HepG2 (cell line): ENCODE measurements around the gene BMERB1. TPM values are rescaled to one million over a fixed set of nuclear protein-coding genes. Genes with fewer than 3 reads are reported as not detected.

ENCODE experiments used
- ATAC-seq: fragments of 200-7000 bp; cut with Tn5 transposase; 3 replicates; pipeline ENCODE4 v1.9.1; 2020; ENCODE audit warnings: mild to moderate bottlenecking, moderate library complexity
- BruUV-seq: library from RNA; stranded (reverse); fragments of 400-500 nt; replicated peaks from 2 replicates; lab custom pipeline; 2021; lab: Mats Ljungman, UMichigan
- CTCF ChIA-PET: fragments of 300-600 bp; formaldehyde crosslinking; extraction: SDS; loops from one replicate; lab custom pipeline; 2021; ENCODE audit warnings: low total read pairs, inconsistent platforms, low intra/inter-chr PET ratio; lab: Yijun Ruan, JAX
- POLR2A ChIA-PET: fragments of 350-600 bp; sonication (Branson Sonifier 250); formaldehyde crosslinking; loops from one replicate; lab custom pipeline; 2020; ENCODE audit warnings: antibody characterized with exemption, inconsistent platforms; lab: Yijun Ruan, JAX
- DNase-seq: peaks from one replicate; pipeline ENCODE4 v3.0.0-alpha.2; 2015; ENCODE audit warnings: low spot score
- FAIRE-seq: peaks from 3 replicates; lab custom pipeline; 2011; peaks lifted over from hg19 to GRCh38; lab: Jason Lieb, UNC
- H2AFZ ChIP-seq: one replicate; pipeline ENCODE4 v1.6.1; 2011; ENCODE audit warnings: low read length, inconsistent platforms
- H3K27ac ChIP-seq: fragments of 300-600 bp; 3 replicates; pipeline ENCODE4 v1.8.0; 2011; ENCODE audit warnings: mixed run types, mild to moderate bottlenecking, mixed read lengths, low read length, inconsistent platforms; ENCODE audit not compliant: insufficient read depth; ENCODE audit errors: extremely low read length
- H3K27me3 ChIP-seq, 2 experiments: fragments of 200-600 bp in 1 of 2; 2 replicates in 1 of 2; 3 replicates in 1 of 2; pipeline versions ENCODE4 v1.6.0 to v1.8.0; 2011; ENCODE audit warnings: low read length in 2 of 2, mild to moderate bottlenecking in 2 of 2, moderate library complexity in 2 of 2, inconsistent platforms in 1 of 2; ENCODE audit not compliant: insufficient read depth in 2 of 2, control insufficient read depth in 1 of 2
- H3K36me3 ChIP-seq, 2 experiments: fragments of 200-600 bp in 1 of 2; replicated peaks in 1 of 2; 2 replicates in 1 of 2; 3 replicates in 1 of 2; pipeline versions ENCODE4 v1.5.1 to v1.8.0; 2011; ENCODE audit warnings: low read length in 2 of 2, inconsistent platforms in 1 of 2; ENCODE audit not compliant: insufficient read depth in 2 of 2, control insufficient read depth in 1 of 2
- H3K4me1 ChIP-seq: 2 replicates; pipeline ENCODE4 v1.5.1; 2012; ENCODE audit warnings: low read length, inconsistent platforms; ENCODE audit not compliant: insufficient read depth
- H3K4me2 ChIP-seq: 2 replicates; pipeline ENCODE4 v1.6.0; 2011; ENCODE audit warnings: low read depth, low read length, inconsistent platforms
- H3K4me3 ChIP-seq, 3 experiments: fragments of 200-600 bp in 1 of 3; sonication (generic), shearing (Covaris generic) in 1 of 3; replicated peaks in 1 of 3; 2 replicates each; pipeline ENCODE4 v1.5.1; 2011 to 2016; ENCODE audit warnings: low read length in 3 of 3, inconsistent platforms in 2 of 3, low read depth in 2 of 3, mild to moderate bottlenecking in 2 of 3, control low read depth in 1 of 3, mixed read lengths in 1 of 3; ENCODE audit not compliant: insufficient read depth in 1 of 3
- H3K79me2 ChIP-seq: one replicate; pipeline ENCODE4 v1.6.1; 2011; ENCODE audit warnings: low read length, inconsistent platforms; ENCODE audit not compliant: insufficient read depth
- H3K9ac ChIP-seq: 2 replicates; pipeline ENCODE4 v1.6.0; 2011; ENCODE audit warnings: mild to moderate bottlenecking, low read depth, low read length, inconsistent platforms; ENCODE audit not compliant: insufficient read depth
- H3K9me3 ChIP-seq: 2 replicates; pipeline ENCODE4 v1.5.1; 2012; ENCODE audit warnings: mild to moderate bottlenecking, low read length
- H4K20me1 ChIP-seq: 2 replicates; pipeline ENCODE4 v1.6.0; 2011; ENCODE audit warnings: inconsistent platforms, mild to moderate bottlenecking, low read length, moderate library complexity; ENCODE audit not compliant: insufficient read depth
- MAFF ChIP-seq: IDR thresholded peaks from 2 replicates; pipeline ENCODE4 v1.6.1; 2011; ENCODE audit warnings: low read depth, low read length, improper control_type of control experiment
- MAFK ChIP-seq, 2 experiments: IDR thresholded peaks in 1 of 2; conservative IDR thresholded peaks in 1 of 2; 2 replicates each; pipeline ENCODE4 v1.6.1; 2011; ENCODE audit warnings: improper control_type of control experiment in 2 of 2, low read length in 2 of 2
- NR2F6 ChIP-seq, 2 experiments: IDR thresholded peaks; 2 replicates each; pipeline ENCODE4 v1.6.1; 2016; ENCODE audit warnings: antibody characterized with exemption in 1 of 2, mild to moderate bottlenecking in 1 of 2
- TGIF2 ChIP-seq: IDR thresholded peaks from 2 replicates; pipeline ENCODE4 v1.6.1; 2016; ENCODE audit warnings: control low read depth, missing compliant biosample characterization
- ZNF34 ChIP-seq: sonication (generic); formaldehyde crosslinking; IDR thresholded peaks from 2 replicates; pipeline ENCODE4 v1.4.0; 2020; ENCODE audit warnings: mild to moderate bottlenecking, missing genetic modification reagents, borderline replicate concordance
- ZNF513 ChIP-seq: sonication (generic); formaldehyde crosslinking; conservative IDR thresholded peaks from 2 replicates; pipeline ENCODE4 v1.5.0; 2020; ENCODE audit warnings: missing genetic modification reagents
- ZNF780A ChIP-seq: sonication (generic); formaldehyde crosslinking; IDR thresholded peaks from 2 replicates; pipeline ENCODE4 v1.8.0; 2022; ENCODE audit warnings: mild to moderate bottlenecking, missing genetic modification reagents, moderate library complexity
- ZNF883 ChIP-seq: sonication (generic); formaldehyde crosslinking; IDR thresholded peaks from 2 replicates; pipeline ENCODE4 v1.5.1; 2020; ENCODE audit warnings: mild to moderate bottlenecking, missing genetic modification reagents; ENCODE audit errors: not compliant biosample characterization
- ZSCAN21 ChIP-seq: sonication (generic); formaldehyde crosslinking; IDR thresholded peaks from 2 replicates; pipeline ENCODE4 v1.8.0; 2022; ENCODE audit warnings: mild to moderate bottlenecking, missing genetic modification reagents, moderate library complexity, borderline replicate concordance
- WGBS: methylation state at CpG from one replicate; pipeline ENCODE4 v1.1.6; 2017; ENCODE audit warnings: low lambda C conversion rate; 5-methylcytosine and 5-hydroxymethylcytosine counted together
- in situ Hi-C: cut with HindIII; loops from 2 replicates; pipeline ENCODE4 v1.10.0; 2017; ENCODE audit warnings: low pct_unique_long_range_greater_than_20kb; ENCODE audit not compliant: extremely low pct_ligation_motif_present
- intact Hi-C: fragments of 100-400 bp; cut with micrococcal nuclease; formaldehyde crosslinking; loops from one replicate; pipeline ENCODE4 v1.10.0; 2022; ENCODE audit not compliant: unreplicated experiment
- polyA plus RNA-seq, 8 experiments: library from polyadenylated mRNA; depleted of rRNA in 3 of 8; stranded (reverse) in 7 of 8; unstranded in 1 of 8; fragments of >200 nt; fragmentation: Illumina TruSeq in 4 of 8; extraction: Trizol in 4 of 8; gene quantifications; 2 replicates each; pipeline versions ENCODE4 v1.2.1 to v1.2.3, GENCODE V29; 2011 to 2016; ENCODE audit warnings: low read depth in 4 of 8, missing spikeins in 1 of 8, mixed read lengths in 1 of 8; ENCODE audit not compliant: insufficient read depth in 1 of 8
- total RNA-seq, 5 experiments: library from RNA; depleted of rRNA; stranded (reverse); fragments of >200 nt; fragmentation: Illumina TruSeq; extraction: Trizol; gene quantifications; 2 replicates each; pipeline ENCODE4 v1.2.3, GENCODE V29; 2016; ENCODE audit warnings: low read depth in 1 of 5

Gene BMERB1
- total and polyA plus RNA-seq, 2 of the 13 experiments (the other 11 are each of a cell fraction or from before 2014, with no cell fraction given): 1.4 TPM

- no peak for DNase-seq
- no peak overlapping the region for H3K4me2 ChIP-seq
- POLR2A ChIA-PET: no interaction called here
- in situ Hi-C loops: no loop called here
- intact Hi-C loops: no loop called here
- TF ChIP-seq ZNF34 (CRISPR knock-in tag) (no peak), NR2F6 (IDR thresholded peaks at IDR 0.05) (no peak), NR2F6 (CRISPR knock-in tag; IDR thresholded peaks at IDR 0.05) (no peak), ZNF780A (CRISPR knock-in tag) (no peak), ZNF513 (no peak), ZNF883 (CRISPR knock-in tag) (no peak)
- no peak for FAIRE-seq
- no peaks in the 10 kb centered on the region for H3K36me3 ChIP-seq
- H3K9ac ChIP-seq: no peak overlapping the region
- 70% methylated on average over 4 of the region's 4 CpGs for WGBS
- no peak for ATAC-seq
- BruUV-seq: no TSS peak
- CTCF ChIA-PET: no interaction called here
- no peak overlapping the region for H3K4me3 ChIP-seq
- no peaks in the 10 kb centered on the region for H3K9me3 ChIP-seq
- H3K27ac ChIP-seq: no peak overlapping the region
- no peaks in the 10 kb centered on the region for H3K79me2 ChIP-seq
- H2AFZ ChIP-seq: no peak overlapping the region
- H3K4me1 ChIP-seq: no peaks in the 10 kb centered on the region
- H3K27me3 ChIP-seq: no peaks in the 10 kb centered on the region
- H4K20me1 ChIP-seq: no peaks in the 10 kb centered on the region
These were observed 72.1 kb downstream of the BMERB1 start for GRCh38 chr16:15506441-15506840.

GRCh38 chr16:15507301-15507958, 73.0 kb downstream of the BMERB1 start:
- Histone ChIP-seq H2AFZ (no peak overlapping the region), H3K4me2 (no peak overlapping the region), H3K27me3 (no peaks in the 10 kb centered on the region), H3K9me3 (no peaks in the 10 kb centered on the region), H3K4me3 (no peak overlapping the region), H3K79me2 (no peaks in the 10 kb centered on the region), H3K4me1 (no peaks in the 10 kb centered on the region), H3K9ac (no peak overlapping the region), H4K20me1 (no peaks in the 10 kb centered on the region), H3K36me3 (no peaks in the 10 kb centered on the region), H3K27ac (no peak overlapping the region)
- TF ChIP-seq MAFF: 0 out of 2 replicates have a peak, but pooled peaks have one; percentile 44
- TF ChIP-seq MAFK (conservative IDR thresholded peaks at IDR 0.05 in 1 of 2, IDR thresholded peaks at IDR 0.05 in 1 of 2; ENCODE audit: low read length in 2 of 2): peak in 1 of 2 experiments; percentile 56; a peak in 1 of 4 replicates
- TF ChIP-seq ZSCAN21 (CRISPR knock-in tag): no peak
- no peak for TF ChIP-seq TGIF2 (CRISPR knock-in tag)
- ChIA-PET CTCF (no interaction called here), POLR2A (no interaction called here)
- WGBS: 45% methylated on average over 8 of the region's 8 CpGs
- no TSS peak for BruUV-seq
- intact Hi-C loops (no loop called here), in situ Hi-C loops (no loop called here)
- ATAC-seq: no peak
- no peak for DNase-seq
- FAIRE-seq: no peak
